ENCODE measurements around the gene TMEM86B.

DNA sequence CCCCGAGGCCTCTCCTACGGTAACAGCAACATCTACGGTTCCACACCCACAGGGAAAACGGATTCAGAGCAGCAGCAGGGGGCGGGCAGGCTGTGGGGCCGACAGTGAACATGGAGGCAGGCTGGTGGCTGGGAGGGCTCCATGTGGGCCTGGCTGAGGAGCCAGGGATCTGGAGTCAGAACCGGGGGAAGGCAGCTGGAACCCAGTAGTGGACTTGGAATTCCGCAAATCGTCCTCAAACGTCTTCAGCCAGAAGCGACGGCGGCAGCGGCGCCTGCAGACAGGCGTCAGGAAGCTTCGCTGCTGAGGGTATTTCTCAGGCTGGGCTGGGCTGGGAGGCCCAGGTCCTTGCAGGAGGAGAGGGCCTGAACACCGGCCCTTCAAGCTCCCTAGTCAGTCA is 1.8 kb downstream of the TMEM86B start:
- no peak for TF ChIP-seq CTCF (IDR thresholded peaks at IDR 0.05; ENCODE audit: poor library complexity, severe bottlenecking)
- TF ChIP-seq EZH2 (IDR thresholded peaks at IDR 0.05; ENCODE audit: borderline replicate concordance, insufficient read depth, low read length, poor library complexity, severe bottlenecking): no peak
- no peak for TF ChIP-seq POLR2AphosphoS5 (IDR thresholded peaks at IDR 0.05)
- TF ChIP-seq, protein P1, sequence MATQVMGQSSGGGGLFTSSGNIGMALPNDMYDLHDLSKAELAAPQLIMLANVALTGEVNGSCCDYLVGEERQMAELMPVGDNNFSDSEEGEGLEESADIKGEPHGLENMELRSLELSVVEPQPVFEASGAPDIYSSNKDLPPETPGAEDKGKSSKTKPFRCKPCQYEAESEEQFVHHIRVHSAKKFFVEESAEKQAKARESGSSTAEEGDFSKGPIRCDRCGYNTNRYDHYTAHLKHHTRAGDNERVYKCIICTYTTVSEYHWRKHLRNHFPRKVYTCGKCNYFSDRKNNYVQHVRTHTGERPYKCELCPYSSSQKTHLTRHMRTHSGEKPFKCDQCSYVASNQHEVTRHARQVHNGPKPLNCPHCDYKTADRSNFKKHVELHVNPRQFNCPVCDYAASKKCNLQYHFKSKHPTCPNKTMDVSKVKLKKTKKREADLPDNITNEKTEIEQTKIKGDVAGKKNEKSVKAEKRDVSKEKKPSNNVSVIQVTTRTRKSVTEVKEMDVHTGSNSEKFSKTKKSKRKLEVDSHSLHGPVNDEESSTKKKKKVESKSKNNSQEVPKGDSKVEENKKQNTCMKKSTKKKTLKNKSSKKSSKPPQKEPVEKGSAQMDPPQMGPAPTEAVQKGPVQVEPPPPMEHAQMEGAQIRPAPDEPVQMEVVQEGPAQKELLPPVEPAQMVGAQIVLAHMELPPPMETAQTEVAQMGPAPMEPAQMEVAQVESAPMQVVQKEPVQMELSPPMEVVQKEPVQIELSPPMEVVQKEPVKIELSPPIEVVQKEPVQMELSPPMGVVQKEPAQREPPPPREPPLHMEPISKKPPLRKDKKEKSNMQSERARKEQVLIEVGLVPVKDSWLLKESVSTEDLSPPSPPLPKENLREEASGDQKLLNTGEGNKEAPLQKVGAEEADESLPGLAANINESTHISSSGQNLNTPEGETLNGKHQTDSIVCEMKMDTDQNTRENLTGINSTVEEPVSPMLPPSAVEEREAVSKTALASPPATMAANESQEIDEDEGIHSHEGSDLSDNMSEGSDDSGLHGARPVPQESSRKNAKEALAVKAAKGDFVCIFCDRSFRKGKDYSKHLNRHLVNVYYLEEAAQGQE (IDR thresholded peaks at IDR 0.05; ENCODE audit: borderline replicate concordance): no peak

Data from neural cell (in vitro differentiated cells).